Choroid plexus epithelial cell (primary cell): ENCODE results near the gene IL12B.

Experiments used
- DNase-seq: peaks from one replicate; pipeline ENCODE4 v3.0.0-alpha.2; 2010; ENCODE audit warnings: low read depth
- H3K4me3 ChIP-seq: 2 replicates; pipeline ENCODE4 v1.5.1; 2011; ENCODE audit warnings: low read depth, mild to moderate bottlenecking, control low read depth, low read length, moderate library complexity
- TF ChIP-seq, protein P1 (sequence below): conservative IDR thresholded peaks from 2 replicates; pipeline ENCODE4 v1.5.1; 2011; ENCODE audit warnings: low read depth, mild to moderate bottlenecking, control low read depth, inconsistent platforms, low read length, moderate library complexity

Gene IL12B

DNA sequence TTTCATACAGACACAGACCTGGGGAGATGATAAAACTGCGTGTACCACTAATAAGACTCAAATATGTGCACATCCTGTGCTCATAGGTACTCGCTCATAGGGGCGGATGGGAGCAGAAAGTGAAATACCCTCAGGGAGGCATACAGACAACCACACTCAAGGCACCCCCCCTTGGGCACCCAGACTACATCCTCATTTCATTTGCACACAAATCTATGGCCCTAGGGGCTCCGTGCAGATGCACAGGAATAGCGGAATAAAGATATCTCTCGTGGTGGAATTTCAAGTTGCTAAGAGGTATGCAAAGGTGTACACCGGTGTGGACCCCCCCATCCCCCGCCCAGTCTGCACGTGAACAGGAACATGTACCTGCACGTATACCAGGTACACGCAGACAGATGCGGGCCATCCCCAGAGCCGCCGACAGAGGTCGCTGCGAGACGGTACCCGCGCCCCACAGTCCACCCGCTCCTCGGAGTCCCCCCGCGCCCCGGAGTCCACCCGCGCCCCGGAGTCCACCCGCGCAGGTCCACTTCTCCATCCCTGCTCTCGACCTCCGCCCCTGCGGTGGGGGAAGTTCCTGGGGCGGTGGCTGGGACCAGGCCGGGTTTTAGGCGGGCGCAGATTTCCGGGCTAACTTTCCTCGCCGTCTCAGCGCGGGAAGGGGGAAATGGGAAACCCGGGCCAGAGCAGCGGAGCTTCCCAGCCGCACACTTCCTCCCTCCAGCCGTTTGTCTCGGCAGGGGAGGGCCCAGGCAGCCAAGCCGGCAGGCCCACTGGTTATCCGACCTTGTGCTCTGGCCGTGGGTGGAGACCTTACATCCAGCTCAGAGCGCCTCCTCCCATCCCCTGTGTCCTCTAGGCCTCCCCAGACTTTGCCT, 1.0 kb upstream of the IL12B start:
- peak overlapping the region; percentile 62 for H3K4me3 ChIP-seq
- TF ChIP-seq, protein P1, sequence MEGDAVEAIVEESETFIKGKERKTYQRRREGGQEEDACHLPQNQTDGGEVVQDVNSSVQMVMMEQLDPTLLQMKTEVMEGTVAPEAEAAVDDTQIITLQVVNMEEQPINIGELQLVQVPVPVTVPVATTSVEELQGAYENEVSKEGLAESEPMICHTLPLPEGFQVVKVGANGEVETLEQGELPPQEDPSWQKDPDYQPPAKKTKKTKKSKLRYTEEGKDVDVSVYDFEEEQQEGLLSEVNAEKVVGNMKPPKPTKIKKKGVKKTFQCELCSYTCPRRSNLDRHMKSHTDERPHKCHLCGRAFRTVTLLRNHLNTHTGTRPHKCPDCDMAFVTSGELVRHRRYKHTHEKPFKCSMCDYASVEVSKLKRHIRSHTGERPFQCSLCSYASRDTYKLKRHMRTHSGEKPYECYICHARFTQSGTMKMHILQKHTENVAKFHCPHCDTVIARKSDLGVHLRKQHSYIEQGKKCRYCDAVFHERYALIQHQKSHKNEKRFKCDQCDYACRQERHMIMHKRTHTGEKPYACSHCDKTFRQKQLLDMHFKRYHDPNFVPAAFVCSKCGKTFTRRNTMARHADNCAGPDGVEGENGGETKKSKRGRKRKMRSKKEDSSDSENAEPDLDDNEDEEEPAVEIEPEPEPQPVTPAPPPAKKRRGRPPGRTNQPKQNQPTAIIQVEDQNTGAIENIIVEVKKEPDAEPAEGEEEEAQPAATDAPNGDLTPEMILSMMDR: peak; percentile 76
- peak; percentile 56 for DNase-seq

DNA sequence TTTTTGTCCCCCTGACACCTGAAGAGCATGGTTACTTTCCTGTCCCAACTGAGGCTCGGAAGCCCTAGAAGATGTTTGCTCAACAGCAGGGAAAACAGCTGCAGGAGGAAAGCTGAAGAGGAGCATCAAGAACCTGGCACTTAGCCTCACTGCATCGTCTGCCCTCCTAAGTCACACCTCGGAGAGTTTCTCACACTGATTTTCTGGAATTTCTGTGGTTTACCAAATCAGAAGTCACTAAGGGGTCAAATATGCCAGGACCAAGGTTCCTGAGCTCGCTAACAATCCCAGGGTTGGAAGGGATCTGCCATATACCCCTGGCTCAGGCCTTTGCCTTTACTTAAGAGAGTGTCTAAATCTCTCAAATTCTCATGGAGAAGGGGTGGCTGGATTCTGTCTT, 5.3 kb downstream of the IL12B start:
- TF ChIP-seq, protein P1: no peak
- no peak for DNase-seq

DNA sequence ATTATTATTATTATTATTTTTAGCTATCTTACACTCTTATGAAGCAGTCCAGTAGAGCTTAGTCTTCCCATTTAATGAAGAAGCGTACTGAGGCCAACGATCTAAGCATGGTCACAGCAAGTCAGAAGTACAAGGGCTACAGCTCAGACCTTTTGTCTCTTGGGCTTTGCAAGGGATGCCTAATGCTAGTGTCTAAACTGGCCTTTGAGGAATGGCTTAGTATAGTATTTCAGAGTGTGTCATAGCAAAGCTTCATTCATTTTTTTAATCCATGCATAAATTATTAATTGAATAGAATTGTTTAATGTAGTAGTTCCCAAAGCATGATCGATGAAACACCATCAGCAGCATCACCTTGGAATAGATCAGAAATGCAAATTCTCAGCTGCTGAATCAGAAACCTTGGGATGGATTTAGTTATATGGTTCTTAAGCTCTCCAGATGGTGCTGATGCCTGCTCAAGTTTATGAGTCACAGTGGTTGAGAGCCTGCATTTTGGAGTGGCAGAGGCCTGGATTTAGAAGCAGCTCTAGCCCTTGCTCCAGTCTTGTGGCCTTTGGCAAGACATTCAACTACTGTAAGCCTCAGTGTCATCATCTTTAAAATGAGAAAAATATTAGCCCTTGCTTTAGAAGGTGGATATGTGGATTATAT, 6.1 kb downstream of the IL12B start:
- no peak overlapping the region for H3K4me3 ChIP-seq
- TF ChIP-seq, protein P1: no peak
- peak; percentile 69 for DNase-seq

More for the DNA sequence above, 5.3 kb downstream of the IL12B start:
- no peak overlapping the region for H3K4me3 ChIP-seq

DNA sequence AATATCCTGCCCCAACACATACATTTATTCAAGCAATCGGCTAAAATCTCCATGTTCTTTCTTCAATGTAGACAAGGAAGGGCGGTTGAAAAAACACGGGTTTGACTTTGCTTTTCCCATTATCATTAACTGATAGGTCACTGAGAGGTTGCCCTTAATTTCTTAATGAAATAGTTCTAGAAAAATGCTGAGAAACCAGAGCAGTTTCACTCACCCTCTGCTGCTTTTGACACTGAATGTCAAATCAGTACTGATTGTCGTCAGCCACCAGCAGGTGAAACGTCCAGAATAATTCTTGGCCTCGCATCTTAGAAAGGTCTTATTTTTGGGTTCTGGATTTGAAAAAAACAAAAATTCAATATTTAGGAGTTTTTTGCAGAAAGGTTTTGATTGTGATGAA, 8.1 kb downstream of the IL12B start:
- no peak for DNase-seq
- H3K4me3 ChIP-seq: no peak overlapping the region
- TF ChIP-seq, protein P1: no peak

DNA sequence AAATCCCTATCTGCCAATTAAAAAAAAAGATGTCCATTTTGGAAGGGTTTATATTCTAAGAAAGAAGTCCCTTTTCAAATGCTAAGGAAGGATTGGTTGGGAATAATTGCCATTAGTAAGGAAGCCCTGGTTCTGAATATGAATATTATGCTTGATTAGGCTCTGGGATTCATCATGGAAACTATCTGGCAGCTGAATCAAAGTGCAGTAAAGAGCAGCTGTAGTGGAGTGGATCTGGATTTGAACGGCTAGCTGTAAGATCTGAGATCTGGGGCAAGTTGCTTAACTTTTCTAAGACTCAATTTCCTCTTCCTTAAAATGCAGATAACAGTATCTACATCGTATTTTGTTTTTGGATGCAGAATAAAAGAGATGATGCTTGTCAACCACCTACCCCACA, 10.5 kb downstream of the IL12B start:
- TF ChIP-seq, protein P1: no peak

DNA sequence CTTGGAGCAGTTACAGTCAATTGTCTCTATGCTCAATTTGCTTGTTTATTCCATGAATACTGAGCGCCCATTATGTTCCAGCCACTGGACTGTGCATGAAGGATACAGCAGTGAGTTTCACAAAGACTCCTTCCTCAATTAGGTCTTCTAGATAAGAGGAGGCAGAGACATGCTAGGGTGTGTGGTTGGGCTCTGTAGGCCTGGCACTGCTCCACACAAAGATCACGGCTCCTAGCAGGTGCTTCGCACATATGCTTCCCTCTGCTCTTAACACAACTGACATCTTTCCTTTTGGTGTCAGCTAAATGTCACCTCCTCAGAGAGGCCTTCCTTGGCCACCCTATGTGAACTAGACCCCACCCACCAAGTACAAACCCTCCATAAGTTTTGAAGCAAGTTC, 10.9 kb downstream of the IL12B start:
- TF ChIP-seq, protein P1: no peak
- H3K4me3 ChIP-seq: no peak overlapping the region
- DNase-seq: no peak

More for the DNA sequence above, 10.5 kb downstream of the IL12B start:
- no peak overlapping the region for H3K4me3 ChIP-seq
- no peak for DNase-seq
